H1 (cell line): ENCODE results near the gene PRR5. TPM values are rescaled to one million over a fixed set of nuclear protein-coding genes. Genes with fewer than 3 reads are reported as not detected.

Experiments used
- CTCF ChIA-PET: fragments of 300-600 bp; sonication (Branson Sonifier 250); formaldehyde crosslinking; loops from one replicate; lab custom pipeline; 2021; ENCODE audit not compliant: partially characterized antibody; lab: Charles Lee
- POLR2A ChIA-PET: fragments of 300-600 bp; sonication (Branson Sonifier 250); formaldehyde crosslinking; loops from one replicate; lab custom pipeline; 2021; ENCODE audit warnings: inconsistent platforms; ENCODE audit not compliant: partially characterized antibody; lab: Charles Lee
- DNase-seq, 2 experiments: peaks; one replicate each; pipeline versions ENCODE4 v3.0.0 to v3.0.0-alpha.2; 2010 to 2022; ENCODE audit warnings: low spot score in 2 of 2, low read depth in 1 of 2, mixed read lengths in 1 of 2
- FAIRE-seq: peaks from 2 replicates; lab custom pipeline; 2011; peaks lifted over from hg19 to GRCh38; lab: Jason Lieb, UNC
- H2AFZ ChIP-seq: 2 replicates; pipeline ENCODE4 v1.8.1; 2012; ENCODE audit warnings: low read length, inconsistent platforms
- H2AK5ac ChIP-seq: 2 replicates; pipeline ENCODE4 v1.6.1; 2013; ENCODE audit warnings: low read depth, low read length
- H2BK120ac ChIP-seq: replicated peaks from 2 replicates; pipeline ENCODE3; 2013; ENCODE audit warnings: low read depth, low read length, inconsistent platforms
- H2BK12ac ChIP-seq: 2 replicates; pipeline ENCODE4 v1.6.1; 2013; ENCODE audit warnings: low read depth, low read length
- H2BK15ac ChIP-seq: 2 replicates; pipeline ENCODE4 v1.6.1; 2013; ENCODE audit warnings: low read length
- H2BK20ac ChIP-seq: 2 replicates; pipeline ENCODE4 v1.6.1; 2013; ENCODE audit warnings: low read length
- H2BK5ac ChIP-seq: 2 replicates; pipeline ENCODE4 v1.6.1; 2013; ENCODE audit warnings: low read depth, low read length
- H3K14ac ChIP-seq: 2 replicates; pipeline ENCODE4 v1.6.1; 2013; ENCODE audit warnings: inconsistent platforms; ENCODE audit not compliant: insufficient read length
- H3K18ac ChIP-seq: 2 replicates; pipeline ENCODE4 v1.6.1; 2013; ENCODE audit warnings: low read length; ENCODE audit errors: extremely low read depth
- H3K23ac ChIP-seq: 2 replicates; pipeline ENCODE4 v1.6.1; 2013; ENCODE audit warnings: inconsistent platforms; ENCODE audit not compliant: insufficient read length
- H3K23me2 ChIP-seq: 2 replicates; pipeline ENCODE4 v1.6.1; 2013; ENCODE audit warnings: low read depth, low read length
- H3K27ac ChIP-seq: 2 replicates; pipeline ENCODE4 v1.6.1; 2011; ENCODE audit warnings: low read depth, low read length, inconsistent platforms
- H3K27me3 ChIP-seq, 4 experiments: replicated peaks in 1 of 4; 1 replicate in 1 of 4; 2 replicates in 3 of 4; pipeline versions ENCODE4 v1.6.1 to v1.8.1; 2011 to 2013; ENCODE audit warnings: low read length in 3 of 4, mild to moderate bottlenecking in 3 of 4, inconsistent platforms in 2 of 4, mixed read lengths in 2 of 4, moderate library complexity in 1 of 4; ENCODE audit not compliant: control insufficient read depth in 3 of 4, insufficient read depth in 3 of 4; ENCODE audit errors: extremely low read depth in 1 of 4
- H3K36me3 ChIP-seq, 4 experiments: 2 replicates each; pipeline versions ENCODE4 v1.6.1 to v1.8.1; 2011 to 2013; ENCODE audit warnings: mild to moderate bottlenecking in 4 of 4, low read length in 3 of 4, moderate library complexity in 2 of 4, control low read depth in 1 of 4, inconsistent platforms in 1 of 4; ENCODE audit not compliant: insufficient read depth in 4 of 4, control insufficient read depth in 2 of 4
- H3K4ac ChIP-seq: replicated peaks from 2 replicates; pipeline ENCODE3; 2013; ENCODE audit warnings: low read length, low read depth, mixed read lengths, inconsistent platforms; ENCODE audit not compliant: insufficient read length
- H3K4me1 ChIP-seq, 4 experiments: replicated peaks in 1 of 4; 1 replicate in 1 of 4; 2 replicates in 3 of 4; pipeline versions ENCODE4 v1.6.1 to v1.8.1; 2011 to 2013; ENCODE audit warnings: low read length in 3 of 4, inconsistent platforms in 2 of 4, mixed read lengths in 1 of 4; ENCODE audit not compliant: insufficient read depth in 4 of 4, control insufficient read depth in 3 of 4
- H3K4me2 ChIP-seq, 2 experiments: 2 replicates each; pipeline versions ENCODE4 v1.6.1 to v1.8.1; 2011 to 2013; ENCODE audit warnings: low read depth in 2 of 2, low read length in 2 of 2, control low read depth in 1 of 2, inconsistent platforms in 1 of 2, mild to moderate bottlenecking in 1 of 2; ENCODE audit not compliant: insufficient read depth in 1 of 2
- H3K4me3 ChIP-seq, 4 experiments: fragments of 200-600, 300-600 bp in 1 of 4; sonication (generic), shearing (Covaris generic), sonication (Bioruptor Twin) in 1 of 4; 2 replicates each; pipeline versions ENCODE4 v1.5.1 to v1.8.1; 2011 to 2016; ENCODE audit warnings: low read length in 4 of 4, low read depth in 3 of 4, control low read depth in 2 of 4, inconsistent platforms in 2 of 4, mild to moderate bottlenecking in 2 of 4, mixed read lengths in 1 of 4, moderate library complexity in 1 of 4; ENCODE audit not compliant: insufficient read depth in 2 of 4; ENCODE audit errors: extremely low read depth in 1 of 4
- H3K56ac ChIP-seq: replicated peaks from 2 replicates; pipeline ENCODE3; 2013; ENCODE audit warnings: low read depth, mild to moderate bottlenecking, mixed read lengths, low read length, inconsistent platforms; ENCODE audit not compliant: insufficient read length
- H3K79me1 ChIP-seq: 2 replicates; pipeline ENCODE4 v1.6.1; 2013; ENCODE audit warnings: low read depth, low read length, control low read depth
- H3K79me2 ChIP-seq, 2 experiments: 2 replicates each; pipeline versions ENCODE4 v1.6.1 to v1.8.1; 2012 to 2013; ENCODE audit warnings: low read length in 2 of 2, mild to moderate bottlenecking in 2 of 2, inconsistent platforms in 1 of 2; ENCODE audit not compliant: insufficient read depth in 2 of 2, control insufficient read depth in 1 of 2
- H3K9ac ChIP-seq, 4 experiments: replicated peaks in 1 of 4; 1 replicate in 1 of 4; 2 replicates in 3 of 4; pipeline versions ENCODE4 v1.6.1 to v1.8.1; 2011 to 2013; ENCODE audit warnings: low read depth in 3 of 4, low read length in 3 of 4, control low read depth in 2 of 4, mild to moderate bottlenecking in 2 of 4, moderate library complexity in 2 of 4, inconsistent platforms in 1 of 4; ENCODE audit errors: extremely low read depth in 1 of 4
- H3K9me3 ChIP-seq, 2 experiments: 2 replicates each; pipeline versions ENCODE4 v1.6.1 to v1.8.1; 2012 to 2013; ENCODE audit warnings: mild to moderate bottlenecking in 2 of 2, moderate library complexity in 2 of 2, control low read depth in 1 of 2, inconsistent platforms in 1 of 2, low read depth in 1 of 2, low read length in 1 of 2, mixed read lengths in 1 of 2; ENCODE audit not compliant: insufficient read depth in 2 of 2
- H4K20me1 ChIP-seq, 2 experiments: replicated peaks in 1 of 2; 2 replicates each; pipeline versions ENCODE3 to v1.8.1; 2011 to 2013; ENCODE audit warnings: inconsistent platforms in 2 of 2, low read length in 2 of 2, mild to moderate bottlenecking in 1 of 2; ENCODE audit not compliant: insufficient read depth in 2 of 2, control insufficient read depth in 1 of 2
- H4K5ac ChIP-seq: 2 replicates; pipeline ENCODE4 v1.6.1; 2013; ENCODE audit warnings: low read length, low read depth, mixed read lengths, inconsistent platforms; ENCODE audit not compliant: insufficient read length
- H4K8ac ChIP-seq: 2 replicates; pipeline ENCODE4 v1.8.0; 2013; ENCODE audit warnings: mild to moderate bottlenecking, moderate library complexity, low read length, inconsistent platforms; ENCODE audit not compliant: insufficient read depth; ENCODE audit errors: extremely low read depth
- H4K91ac ChIP-seq: replicated peaks from 2 replicates; pipeline ENCODE3; 2013; ENCODE audit warnings: low read length, mixed read lengths, inconsistent platforms; ENCODE audit not compliant: insufficient read length
- ASH2L ChIP-seq: fragments of 200-600, 300-600 bp; sonication (generic); IDR thresholded peaks from one replicate; pipeline ENCODE4 v1.7.1; 2017; ENCODE audit warnings: low read length
- BCL11A ChIP-seq, 2 experiments: IDR thresholded peaks; one replicate each; pipeline ENCODE4 v1.6.1; 2011; ENCODE audit warnings: low read depth in 2 of 2, low read length in 2 of 2, mild to moderate bottlenecking in 2 of 2
- HDAC2 ChIP-seq, 2 experiments: fragments of 300-600 bp in 1 of 2; sonication (generic) in 1 of 2; IDR thresholded peaks; 2 replicates each; pipeline ENCODE4 v1.6.1; 2011 to 2012; ENCODE audit warnings: low read depth in 2 of 2, low read length in 2 of 2, mild to moderate bottlenecking in 2 of 2, moderate library complexity in 2 of 2, borderline replicate concordance in 1 of 2, inconsistent platforms in 1 of 2
- POLR2AphosphoS5 ChIP-seq: IDR thresholded peaks from 2 replicates; pipeline ENCODE4 v1.6.1; 2011; ENCODE audit warnings: low read depth, low read length
- WGBS, 2 experiments: shearing (Covaris generic) in 1 of 2; methylation state at CpG; one replicate each; pipeline versions ENCODE4 v1.1.6 to v1.1.7; 2013 to 2015; ENCODE audit warnings: low lambda C conversion rate in 2 of 2, mixed read lengths in 2 of 2, inconsistent platforms in 1 of 2, low coverage in 1 of 2, missing lambda C conversion rate in 1 of 2; ENCODE audit not compliant: insufficient replicate concordance in 2 of 2, insufficient coverage in 1 of 2, insufficient read length in 1 of 2; ENCODE audit errors: extremely low coverage in 1 of 2, missing lambda C conversion rate in 1 of 2; 5-methylcytosine and 5-hydroxymethylcytosine counted together
- polyA plus RNA-seq, 7 experiments: library from polyadenylated mRNA; depleted of rRNA in 3 of 7; stranded (reverse) in 5 of 7; unstranded in 2 of 7; fragments of >200 nt in 5 of 7; fragments of 200-250 nt in 2 of 7; gene quantifications; 1 replicate in 5 of 7; 2 replicates in 1 of 7; 4 replicates in 1 of 7; pipeline versions ENCODE4 v1.2.1 to v1.2.3, GENCODE V29; 2011 to 2013; ENCODE audit warnings: missing spikeins in 2 of 7, mixed read lengths in 2 of 7
- total RNA-seq: library from RNA; stranded (reverse); fragmentation: NEBNext Ultra II Directional; extraction: Animal tissue kit (Norgen Biotek cat#: 25700); gene quantifications from 2 replicates; pipeline ENCODE4 v1.2.1, GENCODE V29; 2021
- TF ChIP-seq, protein P1 (sequence below): IDR thresholded peaks from 2 replicates; pipeline ENCODE4 v1.6.1; 2012; ENCODE audit warnings: inconsistent platforms

PRR5 gene
- total and polyA plus RNA-seq, 2 of the 8 experiments (the other 6 are each of a cell fraction or from before 2014, with no cell fraction given), result 16.5 to 25.7 TPM

DNA sequence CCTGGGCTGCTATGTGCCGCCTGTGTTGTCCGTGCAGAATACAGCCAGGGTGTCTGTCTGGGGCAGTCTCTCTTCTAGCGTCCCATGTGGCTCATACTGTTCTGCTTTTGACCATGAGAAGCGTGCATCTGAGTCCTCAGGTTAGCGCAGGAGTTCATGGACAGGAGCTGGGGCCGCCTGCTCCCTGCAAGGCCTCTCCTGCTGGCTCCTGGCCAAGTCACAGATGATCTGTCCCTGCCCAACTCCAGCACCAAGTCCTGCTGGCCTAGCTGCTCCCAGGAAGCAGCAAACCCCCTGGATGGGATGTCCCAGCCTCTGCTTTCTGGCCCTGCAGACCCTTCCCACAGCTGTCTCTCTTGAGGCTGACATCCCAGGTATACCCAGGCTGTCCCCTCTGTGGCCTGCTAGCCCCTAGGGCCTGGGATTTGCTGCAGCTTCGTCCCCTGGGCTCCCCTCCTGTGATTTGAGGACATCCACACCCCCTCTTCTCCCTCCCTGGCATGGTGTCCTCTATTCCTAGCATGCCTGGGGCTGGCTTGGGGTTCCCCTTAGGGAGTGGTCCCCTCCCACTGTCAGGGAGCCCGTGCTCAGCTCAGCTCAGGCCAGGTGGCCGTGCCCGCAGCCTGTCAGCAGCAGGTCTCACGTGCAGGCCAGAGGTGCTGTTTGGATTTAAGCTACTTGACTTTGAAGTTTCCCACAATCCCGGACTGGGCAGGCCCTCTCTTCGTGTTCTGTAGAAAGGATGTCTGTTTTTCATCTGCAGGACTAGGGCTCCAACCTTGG lies 17.8 kb downstream of the PRR5 start:
- no peak overlapping the region for H3K4me2 ChIP-seq
- H3K23me2 ChIP-seq, result no peaks in the 10 kb centered on the region
- H2AK5ac ChIP-seq, result no peak overlapping the region
- TF ChIP-seq ASH2L, result no peak
- TF ChIP-seq, protein P1, sequence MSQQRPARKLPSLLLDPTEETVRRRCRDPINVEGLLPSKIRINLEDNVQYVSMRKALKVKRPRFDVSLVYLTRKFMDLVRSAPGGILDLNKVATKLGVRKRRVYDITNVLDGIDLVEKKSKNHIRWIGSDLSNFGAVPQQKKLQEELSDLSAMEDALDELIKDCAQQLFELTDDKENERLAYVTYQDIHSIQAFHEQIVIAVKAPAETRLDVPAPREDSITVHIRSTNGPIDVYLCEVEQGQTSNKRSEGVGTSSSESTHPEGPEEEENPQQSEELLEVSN, result no peak
- TF ChIP-seq HDAC2 (IDR thresholded peaks at IDR 0.05; ENCODE audit: borderline replicate concordance in 1 of 2, low read depth in 2 of 2, low read length in 2 of 2), result no peak
- no peak for TF ChIP-seq BCL11A (IDR thresholded peaks at IDR 0.05; ENCODE audit: low read depth in 2 of 2, low read length in 2 of 2)
- no peak for TF ChIP-seq POLR2AphosphoS5
- no peak for FAIRE-seq
- H3K27ac ChIP-seq, result no peak overlapping the region
- no peaks in the 10 kb centered on the region for H3K36me3 ChIP-seq
- no peak overlapping the region for H3K23ac ChIP-seq
- peaks cover 0 to 8% (median 3%) of the 10 kb centered on the region in 4 experiments; a peak in 6 of 7 replicates for H3K4me1 ChIP-seq
- H3K9ac ChIP-seq, result no peak overlapping the region
- no peaks in the 10 kb centered on the region; the same call in 1 of the 2 replicates for H3K79me1 ChIP-seq
- H4K20me1 ChIP-seq, result peaks cover 0 to 7% of the 10 kb centered on the region in 2 experiments
- H2BK120ac ChIP-seq, result no peak overlapping the region
- no peak overlapping the region for H2BK5ac ChIP-seq
- H2BK20ac ChIP-seq, result no peak overlapping the region
- DNase-seq, result no peak
- no peak overlapping the region for H4K8ac ChIP-seq
- H3K18ac ChIP-seq, result no peak overlapping the region
- no peak overlapping the region for H3K56ac ChIP-seq
- H3K79me2 ChIP-seq, result no peaks in the 10 kb centered on the region
- H2BK15ac ChIP-seq, result no peak overlapping the region
- no peak overlapping the region for H3K4ac ChIP-seq
- no peak overlapping the region for H3K14ac ChIP-seq
- 70% methylated on average over 13 of the region's 13 CpGs; no CpG with 5 or more reads in 1 of the 2 experiments for WGBS, 2 experiments
- H4K5ac ChIP-seq, result no peak overlapping the region
- H4K91ac ChIP-seq, result no peak overlapping the region
- POLR2A ChIA-PET, result interaction anchor here (1.2 to 1.5 kb wide), 2 partner anchors 8 to 39 kb away, joined by 3 read pairs; no protein-coding TSS in a partner anchor
- H3K4me3 ChIP-seq, result no peak overlapping the region
- H2AFZ ChIP-seq, result no peak overlapping the region
- no peak overlapping the region for H2BK12ac ChIP-seq
- CTCF ChIA-PET, result interaction anchor here (1.3 to 3.8 kb wide), 2 partner anchors 12 to 15 kb away, joined by 3 to 33 read pairs; no protein-coding TSS in a partner anchor
- no peaks in the 10 kb centered on the region for H3K9me3 ChIP-seq
- no peaks in the 10 kb centered on the region for H3K27me3 ChIP-seq
